Bone marrow (tissue), 2 donors: ENCODE data around the gene SOX2.

Source experiments
- DNase-seq, 2 donors: peaks; one replicate each; lab custom pipeline; 2025; lab: John Stamatoyannopoulos, UW

SOX2 gene

DNA sequence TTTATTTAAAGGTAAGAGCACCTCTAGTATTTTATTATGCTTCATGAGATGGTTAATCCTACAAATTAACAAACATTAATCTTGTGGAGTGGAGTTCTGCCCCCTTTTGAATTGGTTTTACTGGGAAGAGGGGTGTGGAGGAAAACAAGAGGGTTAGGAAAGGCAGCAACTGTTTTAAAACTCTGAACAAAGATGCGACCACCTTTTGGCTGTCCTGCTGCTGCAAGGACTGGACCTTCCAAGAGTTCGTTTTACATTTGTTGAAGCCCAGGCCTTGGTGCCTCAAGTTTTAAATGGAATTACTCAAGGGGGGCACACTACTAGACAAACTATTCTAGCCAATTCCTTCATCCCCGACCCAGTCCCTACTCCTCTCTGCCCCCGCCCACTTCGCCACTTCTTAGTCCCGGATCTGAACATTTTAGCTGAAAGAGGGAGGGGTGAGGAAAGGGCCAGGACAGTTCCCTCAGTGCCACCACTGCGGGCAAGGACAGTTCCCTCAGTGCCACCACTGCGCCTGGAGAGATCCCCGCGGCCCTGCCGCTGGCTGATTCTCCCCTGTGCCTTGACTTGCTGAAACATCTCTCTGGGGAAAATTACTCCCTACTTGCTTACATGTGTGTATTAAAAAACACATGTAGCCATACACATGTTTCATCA is 11.2 kb downstream of the SOX2 start:
- no peak for DNase-seq

DNA sequence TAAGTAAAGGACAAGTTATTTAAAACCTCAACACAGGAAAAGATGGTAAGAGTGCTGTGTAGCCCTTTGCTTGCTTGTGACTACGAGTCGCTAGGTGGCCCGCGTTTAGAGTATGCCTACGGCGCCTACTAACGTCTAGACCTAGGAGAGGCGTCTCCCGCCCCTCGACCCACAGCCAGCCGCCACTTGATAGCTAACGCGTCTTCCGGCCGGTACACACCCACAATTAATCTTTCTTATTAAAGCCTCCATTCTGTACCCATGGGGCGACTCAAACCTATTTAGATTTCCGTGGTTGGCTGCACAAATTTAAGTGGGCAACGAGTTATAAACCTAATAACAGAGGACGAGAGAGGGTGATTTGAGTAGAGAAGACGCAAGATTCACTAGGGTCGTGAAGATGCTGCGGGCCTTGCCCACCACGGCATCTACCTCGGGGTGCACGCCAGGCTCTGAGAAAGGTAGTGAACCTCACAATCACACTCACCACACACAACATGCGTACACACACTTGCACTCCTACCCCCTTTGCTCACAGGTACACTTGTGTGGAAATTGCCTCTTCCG is 12.0 kb downstream of the SOX2 start:
- no peak for DNase-seq

DNA sequence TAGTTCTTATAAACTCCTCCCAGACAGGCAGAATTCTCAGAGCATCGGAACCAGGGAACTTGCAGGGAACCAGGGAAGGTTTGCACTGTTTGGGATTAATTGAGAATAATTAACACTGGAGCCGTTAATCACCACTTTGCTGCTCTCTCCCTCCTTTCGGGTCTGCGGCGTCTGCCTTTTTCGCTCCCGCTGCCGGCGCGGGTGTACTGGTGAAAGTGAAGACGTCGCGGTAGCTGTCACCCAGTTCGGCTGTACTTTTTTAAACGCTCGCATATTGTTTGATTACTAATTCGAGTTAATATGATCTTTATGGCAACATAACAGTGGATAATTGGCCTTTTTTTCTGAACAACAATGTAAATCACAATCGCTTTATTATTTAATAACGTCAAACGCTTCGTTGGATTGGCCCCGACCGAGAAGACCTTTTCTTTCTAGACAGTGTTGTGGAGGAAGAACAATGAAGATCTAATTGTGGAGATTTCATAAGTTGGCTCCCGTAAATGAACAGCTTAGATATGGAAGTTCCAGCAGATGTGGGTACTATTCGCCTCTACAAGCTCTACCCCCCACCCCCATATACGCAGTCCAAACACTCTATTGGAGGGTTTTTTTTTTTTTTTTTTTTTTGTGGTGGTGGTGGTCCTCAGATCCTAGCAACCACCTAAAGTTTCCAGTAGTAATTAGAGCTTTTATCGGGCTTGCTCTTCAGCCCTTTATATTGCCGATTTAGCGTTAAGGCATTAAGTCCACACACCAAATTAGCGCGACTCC is 12.7 kb downstream of the SOX2 start:
- DNase-seq = no peak

- no peak for DNase-seq
These were observed 13.5 kb downstream of the SOX2 start for GRCh38 chr3:181725131-181725731.

GRCh38 chr3:181725830-181726229 is 14.1 kb downstream of the SOX2 start:
- DNase-seq = no peak

DNA sequence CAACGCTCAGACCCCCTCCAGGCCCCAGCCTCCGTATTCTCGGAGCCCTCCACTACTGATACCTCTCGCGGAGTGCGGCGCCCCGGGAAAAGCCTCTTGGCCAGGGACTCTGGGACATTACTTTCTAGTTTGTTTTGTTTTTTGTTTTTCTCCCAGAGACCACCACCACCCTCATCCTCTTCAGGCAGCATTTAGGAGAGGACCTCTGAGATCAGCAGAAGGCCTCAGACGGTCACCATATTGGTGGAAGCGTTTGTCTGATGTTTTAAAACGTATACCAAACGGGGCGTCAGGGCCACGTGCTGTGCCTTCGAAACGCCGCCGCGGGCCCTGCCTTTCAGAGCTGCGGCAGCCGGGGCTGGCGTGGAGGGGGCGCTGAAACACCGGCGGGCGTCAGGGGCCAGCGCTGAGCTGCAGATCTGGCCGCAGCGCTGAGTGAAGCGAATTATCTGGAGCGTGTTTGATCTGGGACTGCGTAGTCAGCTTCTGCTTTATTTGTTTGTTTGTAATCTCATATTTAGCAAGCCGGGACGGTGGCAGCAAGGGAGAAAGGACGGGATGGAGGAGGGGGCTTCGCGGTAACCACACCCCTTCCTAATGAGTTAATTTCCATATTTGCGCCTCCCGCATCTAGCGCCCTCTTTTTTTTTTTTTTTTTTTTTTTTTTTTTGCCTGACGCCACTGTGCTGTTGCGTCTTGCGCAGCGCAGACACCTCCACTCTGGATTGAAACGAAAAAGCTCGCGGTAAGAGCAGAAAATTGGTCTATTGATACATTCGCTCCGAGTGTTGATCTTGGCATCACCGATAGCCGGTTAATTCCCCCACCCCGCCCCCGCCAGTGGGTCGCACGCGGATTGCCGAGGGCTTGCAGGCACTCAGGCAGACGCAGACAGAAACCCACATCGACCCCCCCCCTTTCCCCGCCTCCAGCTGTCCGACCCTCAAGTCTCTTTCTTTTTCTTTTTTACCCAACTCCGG is 14.9 kb downstream of the SOX2 start:
- no peak for DNase-seq

- no peak for DNase-seq
These were observed 15.8 kb downstream of the SOX2 start for GRCh38 chr3:181727341-181728032.

GRCh38 chr3:181728470-181729340 is 17.0 kb downstream of the SOX2 start:
- no peak for DNase-seq

- no peak for DNase-seq
These were observed 17.7 kb downstream of the SOX2 start for GRCh38 chr3:181729341-181729869.

DNA sequence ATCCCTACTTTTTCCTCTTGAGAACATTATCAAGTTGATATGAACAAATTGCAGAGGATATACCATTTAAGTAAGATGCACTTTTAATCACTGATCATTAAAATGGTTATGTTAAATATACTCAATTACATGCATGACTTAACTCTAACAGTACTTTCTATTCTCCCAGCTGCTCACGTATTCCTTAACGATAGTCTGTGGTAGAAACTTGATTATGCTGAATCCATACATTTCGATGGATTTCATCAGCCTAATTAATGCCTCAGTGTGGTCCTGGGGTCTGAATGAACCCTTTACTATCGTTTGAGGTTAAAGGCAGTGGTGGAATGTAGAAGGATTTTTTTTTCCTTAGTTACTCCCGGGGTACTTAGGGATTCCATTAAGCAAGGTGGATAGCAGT is 18.6 kb downstream of the SOX2 start:
- DNase-seq = no peak

DNA sequence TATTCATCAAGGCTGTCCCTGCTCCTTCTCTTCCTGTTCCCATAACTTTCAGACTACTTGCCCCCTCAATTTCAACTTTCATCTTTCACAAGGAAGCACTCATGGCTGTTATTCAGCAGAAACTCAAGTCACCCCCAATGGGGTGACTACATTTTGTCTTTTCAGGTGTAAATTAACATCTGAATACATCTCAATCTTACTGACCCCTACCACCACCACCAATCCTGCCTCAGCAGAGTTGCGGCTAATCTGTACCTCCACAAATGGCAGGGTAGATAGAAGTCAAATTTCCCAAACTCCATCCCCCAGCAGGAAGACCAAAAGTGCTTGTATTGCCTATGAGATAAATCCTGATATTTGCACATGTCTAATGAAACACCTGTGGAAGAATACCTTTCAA is 19.2 kb downstream of the SOX2 start:
- DNase-seq = no peak

GRCh38 chr3:181735911-181736310 is 24.2 kb downstream of the SOX2 start:
- DNase-seq = no peak

- DNase-seq = no peak
These were observed 26.8 kb downstream of the SOX2 start for GRCh38 chr3:181738551-181738950.

DNA sequence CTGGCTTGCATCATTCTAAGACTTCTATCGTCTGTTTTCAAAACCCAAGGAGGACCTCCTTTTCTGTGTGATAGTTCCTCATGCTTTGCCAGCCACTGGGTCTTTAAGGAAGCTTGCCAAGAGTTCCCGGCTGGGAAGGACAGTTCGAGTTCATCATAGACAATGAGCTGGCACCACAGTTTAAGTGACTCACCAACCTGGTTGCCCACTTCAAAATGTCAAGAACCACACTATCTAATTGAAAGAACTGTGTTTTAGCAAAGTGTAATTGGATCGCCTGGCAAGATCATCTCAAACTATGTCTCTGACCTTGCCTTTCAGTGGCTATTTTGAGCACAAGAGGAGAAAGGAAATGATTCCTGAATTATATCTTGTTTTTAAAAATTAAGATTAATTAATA is 27.9 kb downstream of the SOX2 start:
- DNase-seq = no peak

DNA sequence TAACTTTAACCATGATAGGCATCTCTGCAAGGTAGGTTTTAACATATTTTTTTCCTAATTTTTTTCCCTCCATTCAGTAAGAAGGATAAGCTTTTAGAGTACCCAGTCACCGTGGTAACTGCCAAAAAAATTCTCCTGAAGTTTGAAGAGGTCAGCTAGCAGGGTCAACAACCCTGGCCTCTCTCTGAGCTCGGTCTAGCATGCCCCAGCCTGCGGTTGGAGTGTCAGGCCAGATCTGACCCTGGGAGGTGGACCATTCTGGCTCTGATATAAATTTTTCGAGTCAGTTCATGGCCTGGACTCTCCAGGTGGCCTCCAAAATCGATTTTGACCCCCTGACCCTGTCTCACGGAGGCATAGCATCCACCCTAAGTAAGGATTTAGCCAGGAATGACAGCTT is 29.7 kb downstream of the SOX2 start:
- DNase-seq = no peak

- DNase-seq = no peak
These were observed 40.5 kb downstream of the SOX2 start for GRCh38 chr3:181752202-181752671.

GRCh38 chr3:181753391-181753790 is 41.7 kb downstream of the SOX2 start:
- DNase-seq = no peak

DNA sequence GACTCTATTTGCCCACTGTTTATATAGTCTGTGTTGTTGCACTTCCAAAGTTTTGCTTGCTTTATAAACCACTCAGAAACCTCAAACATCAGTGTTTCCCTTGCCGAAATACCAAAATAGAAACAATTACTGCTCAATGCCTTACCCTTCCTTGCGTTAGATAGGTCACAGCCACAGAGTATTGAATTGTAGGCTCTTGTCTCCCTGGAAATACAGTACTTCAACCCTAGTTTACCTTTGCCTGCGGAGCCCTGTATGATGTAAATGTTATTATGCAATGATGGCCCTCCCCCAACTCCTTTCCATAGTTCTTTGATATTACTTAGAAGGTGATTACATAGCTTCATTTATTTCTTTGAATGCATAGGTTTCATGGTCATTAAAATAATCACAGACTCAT is 44.2 kb downstream of the SOX2 start:
- no peak for DNase-seq

GRCh38 chr3:181756645-181757297 is 45.0 kb downstream of the SOX2 start:
- no peak for DNase-seq
